Left kidney (tissue), 2 donors: ENCODE data around the gene SLC8A2. TPM values are rescaled to one million over a fixed set of nuclear protein-coding genes. Genes with fewer than 3 reads are reported as not detected.
A peak's percentile ranks its signal among the peaks of the same experiment; 100 is the strongest.

Experiments used
- DNase-seq: peaks from one replicate; pipeline ENCODE4 v3.0.0-alpha.2; 2013
- polyA plus RNA-seq: library from polyadenylated mRNA; unstranded; fragments of 120-200 nt; gene quantifications from one replicate; pipeline ENCODE4 v1.2.1, GENCODE V29; 2013; ENCODE audit not compliant: insufficient read length

Gene SLC8A2
- polyA plus RNA-seq, 1 donor = 0.13 TPM

GRCh38 chr19:47430041-47430802, 41.5 kb downstream of the SLC8A2 start:
- no peak for DNase-seq

GRCh38 chr19:47429140-47429793, 42.4 kb downstream of the SLC8A2 start:
- no peak for DNase-seq

DNA sequence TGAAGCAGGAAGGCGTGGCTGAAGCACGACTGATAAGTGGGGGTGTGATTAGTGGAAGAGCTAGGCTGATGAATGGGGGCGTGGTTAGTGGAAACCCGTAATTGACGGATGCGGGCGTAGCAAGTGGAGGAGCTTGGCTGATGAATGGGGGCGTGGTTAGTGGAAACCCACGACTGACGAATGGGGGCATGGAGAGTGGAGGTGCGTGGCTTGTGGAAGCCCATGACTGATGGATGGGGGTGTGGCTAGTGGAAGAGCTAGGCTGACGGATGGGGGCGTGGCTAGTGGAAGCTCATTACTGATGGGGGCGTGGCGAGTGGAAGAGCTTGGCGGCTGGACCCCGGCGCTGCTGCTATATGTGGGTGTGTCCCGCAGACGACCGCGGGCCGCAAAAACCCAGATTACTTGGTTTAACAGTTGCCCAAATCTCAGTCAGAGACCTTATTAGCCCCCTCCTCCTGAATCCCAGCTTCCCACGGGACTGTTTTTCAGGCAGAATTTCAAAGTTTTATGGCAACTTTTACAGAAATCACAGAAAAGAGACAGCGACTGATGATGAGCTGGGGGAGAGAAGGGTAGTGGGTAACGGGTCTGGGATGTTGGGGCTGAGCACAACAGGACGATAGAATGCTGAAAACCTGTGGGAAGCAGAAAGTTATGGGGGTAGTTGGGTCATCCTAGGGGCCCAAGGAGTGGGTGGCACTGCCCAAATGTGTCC, 43.4 kb downstream of the SLC8A2 start:
- peak; percentile 84 for DNase-seq

- peak; percentile 70 for DNase-seq
These were observed 44.2 kb downstream of the SLC8A2 start for GRCh38 chr19:47427241-47428176.

- no peak for DNase-seq
These were observed 48.4 kb downstream of the SLC8A2 start for GRCh38 chr19:47423203-47423882.

DNA sequence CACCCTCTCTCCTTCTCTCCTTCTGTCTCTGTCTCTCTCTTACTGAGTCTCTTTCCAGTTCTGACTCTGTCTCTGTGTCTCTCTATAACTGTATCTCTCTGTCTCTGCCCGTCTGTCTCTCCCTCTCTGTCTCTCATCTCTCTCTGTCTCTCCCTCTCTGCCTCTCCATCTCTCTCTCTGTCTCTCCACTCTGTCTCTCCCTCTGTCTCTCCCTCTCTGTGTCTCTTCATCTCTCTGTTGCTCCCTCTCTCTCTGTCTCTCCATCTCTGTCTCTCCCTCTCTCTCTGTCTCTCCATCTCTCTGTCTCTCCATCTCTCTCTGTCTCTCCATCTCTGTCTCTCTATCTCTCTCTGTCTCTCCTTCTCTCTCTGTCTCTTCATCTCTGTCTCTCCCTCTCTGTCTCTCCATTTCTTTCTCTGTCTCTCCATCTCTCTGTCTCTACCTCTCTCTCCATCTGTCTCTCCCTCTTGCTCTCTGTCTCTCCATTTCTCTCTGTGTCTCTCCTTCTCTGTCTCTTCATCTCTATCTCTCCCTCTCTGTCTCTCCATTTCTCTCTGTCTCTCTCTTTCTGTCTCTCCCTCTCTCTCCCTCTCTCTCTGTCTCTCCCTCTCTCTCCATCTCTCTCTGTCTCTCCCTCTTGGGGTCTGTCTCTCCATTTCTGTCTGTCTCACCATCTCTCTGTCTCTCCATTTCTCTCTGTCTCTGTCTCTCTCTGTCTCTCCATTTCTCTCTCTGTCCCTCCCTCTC, 49.1 kb downstream of the SLC8A2 start:
- no peak for DNase-seq

DNA sequence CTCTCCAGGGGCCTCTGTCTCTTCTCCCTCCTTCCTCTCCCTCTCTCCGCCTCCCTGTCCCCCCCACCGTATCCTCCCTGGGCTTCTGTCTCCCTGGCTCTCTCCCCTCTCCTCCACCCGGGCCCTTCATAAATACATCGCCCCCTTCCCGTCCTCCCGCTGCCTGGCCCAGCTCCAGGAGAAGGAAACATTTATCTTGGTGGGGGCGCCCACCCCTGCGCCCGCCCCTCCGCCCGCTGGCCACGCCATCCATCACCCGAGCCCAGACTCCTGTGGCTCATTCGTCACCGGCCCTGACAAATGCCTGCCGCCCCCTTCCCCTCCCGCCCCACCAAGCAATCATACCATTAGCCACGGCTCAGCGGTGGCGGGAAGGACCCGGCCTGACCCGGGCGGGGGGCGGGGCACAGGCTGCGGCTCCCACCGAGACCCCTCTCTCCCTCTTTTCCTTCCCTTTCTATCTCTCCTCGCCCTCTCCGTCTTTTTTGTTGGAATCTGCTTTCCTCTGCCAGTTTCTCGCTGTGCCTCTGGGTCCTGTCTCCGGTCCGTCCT, 49.8 kb downstream of the SLC8A2 start:
- DNase-seq = peak; percentile 62

DNA sequence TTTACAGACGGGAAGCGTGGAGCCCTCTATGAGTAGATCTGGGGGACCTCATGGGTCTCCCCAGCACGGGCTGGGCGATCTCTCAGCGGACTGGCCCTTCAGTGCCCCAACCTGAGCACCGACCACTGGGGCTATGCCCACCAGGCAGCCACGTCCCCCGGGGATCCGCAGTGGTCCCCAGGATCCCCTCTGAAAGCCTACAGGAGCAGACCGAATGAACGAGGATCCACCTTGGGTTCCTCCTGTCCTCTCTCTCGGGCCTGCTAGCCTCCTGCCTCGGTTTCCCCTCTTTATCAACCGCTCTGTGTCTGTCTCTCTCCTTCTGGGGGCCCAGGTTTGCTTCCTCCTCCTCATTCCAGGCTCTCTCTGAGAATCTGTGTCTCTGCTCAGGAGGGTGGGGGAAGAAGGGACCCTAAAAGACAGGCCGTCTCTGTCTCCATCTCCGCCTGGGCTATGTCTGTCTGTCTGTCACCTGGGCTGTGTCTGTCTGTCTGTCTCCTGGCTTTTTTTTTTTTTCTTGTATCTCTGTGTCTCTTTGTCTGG, 50.4 kb downstream of the SLC8A2 start:
- no peak for DNase-seq

DNA sequence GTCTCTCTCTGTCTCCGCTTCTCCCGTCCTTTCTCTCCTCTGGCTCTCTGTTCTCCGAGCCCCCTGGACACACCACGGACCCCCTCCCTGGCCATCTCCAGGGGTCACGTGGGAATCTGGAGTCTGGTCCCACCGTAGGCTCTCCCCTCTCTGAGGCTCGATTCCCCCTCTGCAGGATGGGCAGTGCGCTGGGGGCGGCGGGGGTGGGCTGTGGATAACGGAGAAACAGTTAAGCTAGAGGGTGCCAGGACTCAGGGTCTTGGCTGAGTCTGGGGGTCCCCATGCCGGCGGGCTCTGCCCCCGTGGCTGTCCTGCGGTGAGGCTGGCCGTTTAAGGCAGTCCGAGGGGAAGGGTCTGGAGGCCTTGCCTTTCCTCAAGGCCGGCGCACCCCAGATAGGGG, 51.9 kb downstream of the SLC8A2 start:
- DNase-seq = no peak

DNA sequence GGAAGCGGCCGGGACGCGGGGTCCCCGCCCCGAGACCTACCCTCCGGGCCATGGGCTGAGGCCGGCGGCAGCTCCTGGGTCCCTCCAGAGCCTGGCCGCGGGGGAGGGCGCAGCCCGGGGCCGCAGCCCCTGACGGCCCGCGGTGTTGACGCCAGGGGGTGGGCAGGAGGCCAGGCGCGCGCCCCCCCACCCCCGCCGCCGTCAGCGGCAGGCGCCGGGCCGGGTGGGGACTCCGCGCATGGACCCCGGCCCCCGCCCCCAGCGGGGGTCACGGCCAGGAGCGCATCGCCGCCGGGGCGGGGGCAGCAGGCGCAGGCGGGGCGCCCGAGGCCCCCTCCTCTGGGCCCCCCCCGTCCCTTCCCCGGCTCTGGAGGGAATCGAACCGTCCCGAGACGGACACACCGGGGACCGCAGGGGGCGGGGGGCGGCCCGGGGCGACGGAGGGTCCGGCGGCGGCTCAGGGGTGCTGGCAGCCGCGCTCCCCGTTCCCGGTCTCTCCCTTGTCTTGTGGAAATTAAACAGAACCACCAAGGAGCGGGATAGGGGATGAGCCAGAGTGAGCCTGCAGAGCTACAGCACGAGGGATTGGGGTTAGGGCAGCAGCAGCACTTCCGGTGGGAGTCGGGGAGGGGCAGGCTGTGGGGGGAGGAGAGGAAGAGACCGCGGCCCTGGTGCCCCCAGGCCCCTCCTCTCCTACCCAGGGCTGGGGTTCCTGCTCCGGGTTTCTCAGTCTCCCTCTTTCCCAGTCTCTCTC, 52.5 kb downstream of the SLC8A2 start, which contains the start of gene MEIS3:
MEIS3 (minus strand) TSS at position 498 of the 754 bp plus-strand sequence; CDS start at position 52, 446 bp downstream.
- DNase-seq = no peak

- DNase-seq = no peak
These were observed 53.0 kb downstream of the SLC8A2 start for GRCh38 chr19:47418692-47419029.

GRCh38 chr19:47417746-47418691, 53.7 kb downstream of the SLC8A2 start:
- no peak for DNase-seq

- no peak for DNase-seq
These were observed 54.5 kb downstream of the SLC8A2 start for GRCh38 chr19:47417107-47417745.

GRCh38 chr19:47416643-47416985, 55.1 kb downstream of the SLC8A2 start:
- DNase-seq = no peak

GRCh38 chr19:47415953-47416642, 55.6 kb downstream of the SLC8A2 start:
- no peak for DNase-seq

GRCh38 chr19:47414469-47414868, 57.2 kb downstream of the SLC8A2 start:
- no peak for DNase-seq

DNA sequence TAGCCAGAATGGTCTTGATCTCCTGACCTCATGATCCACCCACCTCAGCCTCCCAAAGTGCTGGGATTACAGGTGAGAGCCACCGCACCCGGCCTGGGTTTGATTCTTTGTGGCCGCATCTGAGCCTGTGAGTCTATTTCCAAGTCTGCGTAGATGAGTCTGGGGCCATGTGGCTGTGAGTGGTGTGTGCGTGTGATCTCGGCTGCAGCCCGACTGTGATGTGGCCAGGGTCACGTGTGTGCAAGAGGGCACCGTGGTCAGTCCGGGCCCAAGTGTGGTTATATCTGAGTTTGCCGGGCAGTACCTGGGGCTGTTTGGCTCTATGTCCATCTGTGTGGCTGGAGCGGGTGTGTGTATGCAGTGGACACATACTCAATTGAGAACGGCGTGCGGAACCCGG, 57.8 kb downstream of the SLC8A2 start:
- DNase-seq = no peak
